HG03103 (cell line): ENCODE measurements around the gene RBM20.

ENCODE experiments used
- ATAC-seq: cut with Tn5 transposase; IDR thresholded peaks from one replicate; pipeline ENCODE4 v1.9.1; 2021; ENCODE audit warnings: low read depth; ENCODE audit not compliant: unreplicated experiment

The RBM20 gene

DNA sequence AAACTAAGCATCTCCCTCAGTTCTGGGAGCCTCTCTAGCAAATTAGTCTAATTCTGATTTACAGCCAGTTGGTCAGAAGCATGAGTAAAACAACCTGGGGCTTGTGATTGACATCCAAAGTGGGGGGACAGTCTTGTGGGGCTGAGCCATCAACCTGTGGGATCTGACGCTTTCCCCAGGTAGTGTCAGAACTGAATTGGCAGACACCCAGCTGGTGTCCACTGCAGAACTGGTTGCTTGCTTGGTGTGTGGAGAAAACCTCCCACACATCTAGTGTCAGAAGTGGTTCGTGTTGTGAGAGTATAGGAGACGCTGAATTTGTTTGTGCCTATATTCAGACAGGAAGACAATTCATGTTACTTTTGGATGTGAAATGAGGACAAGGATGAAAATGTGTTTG is 135.4 kb downstream of the RBM20 start:
- no peak for ATAC-seq

DNA sequence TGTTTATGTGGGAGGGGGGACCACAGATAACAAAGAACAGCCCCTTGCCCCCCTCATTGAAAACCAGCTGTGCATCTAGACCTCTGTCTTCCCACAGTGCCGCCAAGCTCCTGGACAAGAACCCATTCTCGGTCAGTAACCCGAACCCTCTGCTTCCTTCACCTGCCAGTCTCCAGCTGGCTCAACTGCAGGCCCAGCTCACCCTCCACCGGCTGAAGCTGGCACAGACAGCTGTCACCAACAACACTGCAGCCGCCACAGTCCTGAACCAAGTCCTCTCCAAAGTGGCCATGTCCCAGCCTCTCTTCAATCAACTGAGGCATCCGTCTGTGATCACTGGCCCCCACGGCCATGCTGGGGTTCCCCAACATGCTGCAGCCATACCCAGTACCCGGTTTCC is 136.6 kb downstream of the RBM20 start:
- no peak for ATAC-seq

DNA sequence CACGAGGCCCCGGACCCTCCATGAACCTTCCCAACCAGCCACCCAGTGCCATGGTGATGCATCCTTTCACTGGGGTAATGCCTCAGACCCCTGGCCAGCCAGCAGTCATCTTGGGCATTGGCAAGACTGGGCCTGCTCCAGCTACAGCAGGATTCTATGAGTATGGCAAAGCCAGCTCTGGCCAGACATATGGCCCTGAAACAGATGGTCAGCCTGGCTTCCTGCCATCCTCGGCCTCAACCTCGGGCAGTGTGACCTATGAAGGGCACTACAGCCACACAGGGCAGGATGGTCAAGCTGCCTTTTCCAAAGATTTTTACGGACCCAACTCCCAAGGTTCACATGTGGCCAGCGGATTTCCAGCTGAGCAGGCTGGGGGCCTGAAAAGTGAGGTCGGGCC is 137.0 kb downstream of the RBM20 start:
- no peak for ATAC-seq

DNA sequence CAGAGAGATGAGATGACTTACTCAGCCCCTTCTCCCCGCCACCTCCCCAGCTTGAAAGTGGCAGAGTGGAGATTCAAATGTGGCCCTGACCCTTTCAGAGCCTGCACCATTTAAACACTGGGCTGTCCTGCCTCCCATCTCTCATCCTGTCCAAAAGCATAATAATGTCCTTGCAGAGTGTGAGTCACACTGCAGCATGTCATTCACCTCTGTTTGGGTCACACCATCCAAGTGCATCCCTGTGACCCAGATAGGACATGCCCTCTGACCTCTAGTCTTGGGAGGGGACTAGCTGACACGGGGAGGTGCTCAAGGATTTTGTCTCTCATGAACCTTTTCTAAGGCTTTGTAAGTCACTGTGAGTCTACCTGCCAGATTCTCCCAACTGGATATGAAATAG is 138.5 kb downstream of the RBM20 start:
- no peak for ATAC-seq

DNA sequence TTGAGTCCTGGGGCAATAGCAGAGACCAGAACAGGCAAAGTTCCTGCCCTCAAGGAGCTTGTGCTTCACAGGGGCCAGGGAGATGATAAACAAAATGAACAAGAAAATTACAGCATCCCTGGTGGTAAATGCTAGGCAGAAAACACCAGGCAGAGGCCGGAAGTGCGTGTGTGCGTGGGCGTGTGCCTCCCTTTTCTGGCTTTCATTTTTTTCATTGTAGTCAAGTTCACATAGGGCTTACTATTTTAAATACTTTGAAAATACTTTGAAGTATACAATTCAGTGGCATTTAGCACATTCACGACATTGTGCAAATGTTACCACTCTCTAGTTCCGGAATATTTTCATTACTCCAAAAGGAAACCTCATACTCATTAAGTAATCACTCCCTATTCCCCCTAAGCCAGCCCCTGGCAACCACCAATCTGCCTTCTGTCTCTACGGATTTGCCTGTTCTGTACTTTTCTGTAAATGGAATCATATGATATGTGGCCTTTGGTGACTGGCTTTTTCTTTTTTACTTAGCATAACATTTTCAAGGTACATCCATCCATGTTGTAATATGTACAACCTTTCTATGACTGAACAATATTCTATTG is 139.5 kb downstream of the RBM20 start:
- no peak for ATAC-seq

DNA sequence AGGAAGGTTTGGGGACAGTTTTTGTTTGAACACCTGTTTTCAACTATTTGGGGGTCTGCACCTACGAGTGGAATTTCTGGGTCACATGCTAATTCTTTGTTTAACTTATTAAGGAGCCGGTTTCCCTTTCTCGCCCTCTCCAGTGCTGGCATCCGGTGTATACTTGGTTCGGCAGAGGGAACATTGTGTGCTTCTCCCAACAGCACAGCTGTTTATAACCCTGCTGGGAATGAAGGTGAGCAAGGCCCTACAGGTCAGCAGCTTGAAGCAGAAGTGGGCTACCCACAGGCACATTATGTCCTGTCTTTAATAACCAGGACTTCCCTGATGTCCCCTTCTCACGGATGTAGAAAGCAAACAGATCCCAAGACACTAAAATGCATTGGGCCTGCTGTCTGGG is 140.1 kb downstream of the RBM20 start:
- ATAC-seq: no peak

DNA sequence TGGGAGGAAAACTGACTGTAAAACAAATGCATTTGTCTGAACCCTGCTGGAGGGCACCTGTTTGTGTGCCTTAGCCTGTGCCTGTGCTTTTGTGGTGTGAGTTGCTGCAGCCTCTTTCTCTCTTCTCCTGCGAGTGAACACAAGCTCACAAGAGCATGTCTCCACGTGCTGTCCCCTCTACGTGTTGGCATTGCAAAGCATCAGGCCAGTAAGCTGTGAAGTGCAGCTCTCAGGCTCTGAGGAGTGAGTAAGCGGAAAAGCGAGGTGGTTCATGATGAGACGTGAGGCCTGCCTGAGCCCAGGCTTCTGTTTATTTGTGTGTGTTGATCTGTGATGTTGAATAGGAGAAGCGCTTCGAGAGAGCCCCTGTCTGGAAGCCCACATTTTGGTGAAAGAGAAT is 142.0 kb downstream of the RBM20 start:
- ATAC-seq: no peak

DNA sequence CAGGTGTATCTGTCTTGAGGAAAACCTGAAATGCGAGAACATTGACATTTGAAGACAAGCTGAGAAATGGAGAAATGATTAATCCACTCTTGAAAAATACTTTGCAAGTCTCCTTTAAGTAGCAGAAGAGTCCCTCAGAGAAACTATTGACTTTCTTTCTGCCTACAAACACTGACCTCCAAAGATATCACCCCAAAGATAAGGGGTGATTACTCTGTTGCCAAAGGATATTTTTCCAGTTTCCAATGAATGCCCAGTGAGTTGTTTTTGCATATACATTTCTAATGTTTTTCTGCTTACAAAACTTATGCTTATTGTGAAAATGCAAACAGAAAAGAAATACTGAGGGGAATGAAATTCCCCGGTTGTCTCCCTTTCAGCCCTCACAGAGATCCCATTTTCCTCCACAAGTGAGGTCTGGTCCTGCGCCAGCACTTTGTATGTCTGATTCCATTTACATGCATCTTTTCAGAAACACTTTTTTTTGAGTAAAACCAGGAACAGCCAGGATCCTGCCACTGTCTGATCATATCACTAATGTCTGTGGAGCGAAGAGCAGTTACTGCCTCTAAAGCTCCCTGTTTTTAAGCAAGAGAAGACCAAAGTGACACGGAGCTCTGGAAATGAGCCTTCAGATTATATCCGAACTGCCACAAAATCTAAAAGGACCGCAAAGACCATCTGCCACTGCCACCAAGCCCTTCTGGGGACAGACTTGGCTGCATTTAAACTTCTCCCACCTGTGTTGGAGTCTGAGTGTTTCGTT is 144.7 kb downstream of the RBM20 start:
- no peak for ATAC-seq

DNA sequence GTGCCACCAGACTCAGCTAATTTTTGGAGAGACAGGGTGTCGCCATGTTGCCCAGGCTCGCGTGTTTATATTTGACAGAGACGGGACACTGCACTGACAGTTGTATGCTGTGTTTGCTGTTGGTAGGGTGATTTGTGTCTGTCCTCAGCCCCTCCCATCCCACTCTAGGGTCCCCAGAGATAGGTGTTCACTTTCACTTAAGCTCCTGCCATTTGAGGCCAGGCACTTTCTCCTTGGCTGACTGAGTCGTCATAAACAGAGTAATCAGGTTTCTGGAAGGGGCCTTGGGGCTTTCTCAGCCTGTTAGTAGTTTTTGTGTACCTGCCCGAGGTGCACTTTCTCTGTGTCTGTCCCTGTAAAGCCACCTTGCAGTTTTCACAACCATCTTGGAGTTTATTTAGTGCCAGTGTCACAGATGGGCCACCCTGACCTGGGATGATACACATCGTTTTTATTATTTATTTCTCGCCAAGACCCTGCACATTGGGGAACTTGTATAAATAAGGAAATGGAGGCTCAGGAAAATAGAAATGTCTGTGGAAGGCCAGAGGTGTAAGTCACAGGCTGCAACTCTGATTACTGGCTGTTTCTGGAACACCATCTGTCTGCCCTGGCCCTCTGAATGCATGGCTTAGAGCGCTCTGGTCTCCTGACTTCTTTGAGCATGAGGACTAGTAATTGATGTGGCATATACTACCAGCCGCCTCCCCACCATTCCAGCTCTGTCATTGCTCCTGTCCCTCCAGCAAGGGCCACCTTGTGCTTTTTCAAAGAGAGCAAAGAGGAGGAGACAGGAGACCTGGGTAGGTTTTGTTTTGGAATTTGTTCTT is 145.7 kb downstream of the RBM20 start:
- no peak for ATAC-seq

DNA sequence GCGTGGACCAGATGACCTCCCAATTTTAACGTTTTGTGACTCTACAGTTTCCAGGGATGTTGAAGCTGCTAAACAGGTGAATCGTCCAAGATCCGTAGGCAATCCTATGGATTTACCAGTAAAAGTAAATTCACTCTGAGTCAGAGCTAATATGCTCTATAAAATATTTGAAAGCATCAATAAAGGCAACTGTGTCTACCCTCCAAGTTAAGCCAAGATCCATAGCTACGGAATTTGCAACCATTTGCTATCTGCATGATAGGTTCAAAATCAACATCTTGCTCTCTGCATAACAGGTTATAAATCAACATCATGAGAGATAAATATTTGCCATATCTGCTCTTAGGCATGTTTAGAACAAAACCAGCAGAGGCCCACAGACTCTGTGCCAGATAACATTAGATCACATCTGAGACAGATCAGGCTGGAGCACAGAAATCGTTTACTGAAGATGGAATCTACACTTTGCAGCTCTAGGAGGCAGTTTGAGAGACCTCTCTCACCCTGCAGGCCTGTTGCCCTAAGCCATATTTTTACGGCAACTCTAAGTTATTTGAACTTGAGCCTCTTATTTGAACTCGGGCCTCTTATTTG is 146.9 kb downstream of the RBM20 start:
- no peak for ATAC-seq

DNA sequence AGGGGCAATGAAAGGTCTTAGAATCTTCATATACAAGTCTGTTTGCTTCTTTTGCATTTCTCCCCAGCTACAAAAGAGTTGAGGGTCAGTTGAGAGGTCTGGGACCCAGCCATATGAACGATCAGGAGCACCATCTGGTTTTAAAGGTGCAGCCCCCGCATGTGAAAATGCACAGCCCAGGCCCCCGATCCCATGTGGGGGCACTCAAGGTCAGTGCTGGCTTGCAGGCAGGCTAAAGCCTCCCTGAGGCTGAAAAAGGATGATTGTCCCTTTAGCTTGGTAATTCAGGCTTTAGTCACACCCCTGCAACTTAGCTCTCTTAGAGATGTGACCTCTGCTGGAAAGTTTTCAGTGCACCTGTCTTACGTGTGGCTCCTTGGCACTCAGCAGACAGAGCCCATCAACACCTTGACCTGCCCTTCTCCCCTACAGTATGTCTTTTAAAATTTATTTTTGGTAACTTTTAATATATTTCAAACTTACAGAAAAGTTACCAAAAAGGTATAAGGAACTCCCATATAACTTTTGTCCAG is 147.5 kb downstream of the RBM20 start:
- no peak for ATAC-seq

DNA sequence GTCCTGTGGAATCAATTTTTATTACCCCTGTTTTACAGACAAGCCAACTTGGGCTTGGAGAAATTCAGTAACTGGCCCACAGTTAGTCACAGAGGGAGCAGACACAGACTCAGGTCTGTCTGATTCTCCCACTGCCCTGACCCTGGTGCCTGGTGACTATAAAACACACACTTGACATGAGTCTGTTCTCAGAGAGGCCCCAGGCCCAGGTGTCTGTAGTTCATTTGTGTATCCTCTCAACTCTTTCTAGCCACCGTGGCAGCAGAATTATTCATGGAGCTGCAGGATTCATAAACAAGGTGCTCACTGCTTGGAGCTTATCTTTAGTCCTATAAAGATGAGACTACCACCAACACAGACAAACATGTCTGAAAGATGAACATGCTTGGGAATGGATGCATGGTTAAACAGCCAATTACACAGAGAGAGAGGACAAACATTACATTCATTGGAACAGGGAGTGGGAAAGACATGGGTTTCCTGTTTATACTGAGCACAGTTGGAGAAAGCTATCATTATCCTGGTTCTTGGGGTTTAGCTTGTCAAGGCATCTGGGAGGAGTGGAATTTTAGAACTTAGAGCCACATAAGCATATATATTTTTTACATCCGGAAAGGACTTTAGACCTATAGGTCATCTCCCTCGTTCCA is 148.5 kb downstream of the RBM20 start:
- no peak for ATAC-seq

DNA sequence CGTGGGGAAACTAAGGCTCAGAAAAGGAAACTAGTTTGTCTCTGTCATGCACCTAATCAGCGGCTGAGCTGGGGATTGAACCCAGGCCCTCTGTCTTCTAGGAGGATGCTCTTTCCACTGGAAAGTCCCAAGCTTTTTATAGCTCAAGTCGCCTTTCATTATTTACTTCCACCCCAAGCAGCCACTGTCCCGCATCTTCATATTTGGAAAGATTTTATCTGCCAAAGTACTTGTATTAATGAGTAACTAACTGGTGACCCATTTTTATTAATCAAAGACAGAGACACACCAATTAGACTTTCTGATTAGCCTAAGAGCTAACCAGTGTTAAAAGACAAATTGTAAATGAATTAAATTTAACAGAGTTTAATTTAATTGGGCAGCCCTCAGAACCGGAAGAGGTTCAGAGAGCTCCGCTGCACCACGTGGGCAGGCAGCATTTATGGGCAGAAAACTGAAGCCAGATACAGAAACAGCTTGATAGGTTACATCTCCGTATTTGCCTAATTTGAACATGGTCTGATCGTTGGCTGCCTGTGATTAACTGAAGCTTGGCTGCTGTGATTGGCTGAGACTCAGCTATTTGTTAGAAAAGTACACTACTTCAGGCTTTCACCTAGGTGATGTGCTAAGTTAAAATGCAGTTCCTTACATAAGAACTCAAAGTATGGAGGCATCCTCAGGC is 149.1 kb downstream of the RBM20 start:
- ATAC-seq: no peak

DNA sequence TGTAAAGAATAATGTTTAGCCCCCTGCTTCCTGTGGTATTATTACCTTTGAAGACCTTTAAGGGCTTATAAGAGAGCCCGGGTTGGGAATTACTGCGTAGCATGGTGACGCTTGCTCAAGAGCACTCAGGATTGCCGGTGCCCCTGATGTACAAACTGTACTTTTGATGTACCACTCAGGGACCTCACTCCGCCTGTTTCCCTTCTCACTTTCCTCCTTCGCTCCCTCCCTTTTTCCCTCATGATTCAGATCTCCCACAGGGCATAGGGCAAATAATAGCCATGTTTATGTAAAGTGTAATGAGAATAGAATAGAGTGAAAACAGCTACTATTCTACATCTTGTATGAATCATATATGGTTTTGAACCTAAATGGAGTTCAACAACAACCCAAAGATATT is 149.8 kb downstream of the RBM20 start:
- ATAC-seq: no peak

DNA sequence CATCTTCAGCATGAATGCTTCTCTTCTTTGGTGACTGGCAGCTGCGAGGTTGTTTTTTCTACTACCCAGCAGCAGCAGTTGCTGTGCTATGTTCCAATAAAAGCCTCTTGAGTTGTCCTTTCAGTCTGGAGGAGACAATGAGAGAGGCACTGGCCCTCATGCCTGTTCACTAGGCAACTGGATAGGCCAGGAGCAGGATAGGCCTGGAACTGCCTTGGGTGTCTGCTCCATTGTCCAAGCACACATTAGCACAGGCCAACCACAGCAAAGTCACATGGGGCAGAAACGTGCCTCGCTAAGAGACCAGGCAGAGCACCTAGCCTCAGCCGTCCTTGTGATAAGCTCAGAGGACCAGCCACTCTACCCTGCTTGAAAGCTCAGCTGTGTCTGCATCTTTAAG is 150.7 kb downstream of the RBM20 start:
- no peak for ATAC-seq

DNA sequence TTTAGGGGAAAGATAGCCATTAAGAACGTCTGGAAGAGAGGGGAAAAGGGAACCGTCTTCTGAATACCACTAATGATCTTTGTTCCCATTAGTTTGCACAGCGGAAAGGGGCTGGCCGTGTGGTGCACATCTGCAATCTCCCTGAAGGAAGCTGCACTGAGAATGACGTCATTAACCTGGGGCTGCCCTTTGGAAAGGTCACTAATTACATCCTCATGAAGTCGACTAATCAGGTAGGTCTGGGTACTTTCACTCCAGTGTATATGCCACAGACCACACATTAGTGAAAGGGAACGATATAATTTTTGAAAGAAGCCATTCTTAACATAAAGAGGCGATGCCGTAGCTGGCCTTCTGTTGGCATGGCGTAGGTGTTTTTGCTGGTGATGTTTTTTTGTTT is 153.3 kb downstream of the RBM20 start:
- ATAC-seq: no peak

DNA sequence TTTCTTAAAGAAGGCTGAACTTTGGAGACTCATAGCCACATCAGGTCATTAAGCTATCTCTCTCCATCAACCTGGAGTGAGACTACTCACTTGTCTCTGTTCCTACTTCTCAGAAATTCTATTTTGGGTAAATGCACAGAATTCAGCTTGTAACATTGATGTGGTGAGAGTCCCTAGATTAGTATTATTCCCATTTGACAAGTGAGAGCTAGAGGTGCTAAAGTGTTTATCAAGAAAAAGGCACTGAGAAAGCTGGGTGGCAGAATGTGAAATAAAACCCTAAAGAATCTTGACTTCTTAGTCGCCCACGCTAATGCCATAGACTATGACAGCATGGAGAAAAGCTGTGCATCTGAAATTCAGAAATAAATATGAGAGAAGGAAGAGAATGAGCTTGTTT is 154.2 kb downstream of the RBM20 start:
- ATAC-seq: no peak

DNA sequence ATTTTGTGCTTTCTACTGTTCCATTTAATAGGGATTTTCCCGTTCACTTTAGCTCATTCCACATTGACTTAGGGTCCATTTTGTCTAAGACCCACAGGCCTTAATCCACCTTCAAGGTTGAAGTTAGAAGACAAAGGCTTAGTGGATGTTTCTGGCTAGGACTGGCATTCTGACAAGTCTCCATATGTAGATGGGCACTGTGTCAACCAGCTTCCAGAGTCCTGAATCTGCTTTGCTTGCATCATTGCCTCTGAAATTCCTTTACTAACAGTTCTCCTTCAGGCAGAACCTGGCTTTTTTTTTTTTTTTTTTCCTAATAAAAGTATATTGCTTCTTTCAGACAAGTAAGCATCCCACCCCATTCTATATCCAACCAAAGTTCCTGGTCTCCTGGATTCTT is 158.0 kb downstream of the RBM20 start:
- ATAC-seq: no peak

DNA sequence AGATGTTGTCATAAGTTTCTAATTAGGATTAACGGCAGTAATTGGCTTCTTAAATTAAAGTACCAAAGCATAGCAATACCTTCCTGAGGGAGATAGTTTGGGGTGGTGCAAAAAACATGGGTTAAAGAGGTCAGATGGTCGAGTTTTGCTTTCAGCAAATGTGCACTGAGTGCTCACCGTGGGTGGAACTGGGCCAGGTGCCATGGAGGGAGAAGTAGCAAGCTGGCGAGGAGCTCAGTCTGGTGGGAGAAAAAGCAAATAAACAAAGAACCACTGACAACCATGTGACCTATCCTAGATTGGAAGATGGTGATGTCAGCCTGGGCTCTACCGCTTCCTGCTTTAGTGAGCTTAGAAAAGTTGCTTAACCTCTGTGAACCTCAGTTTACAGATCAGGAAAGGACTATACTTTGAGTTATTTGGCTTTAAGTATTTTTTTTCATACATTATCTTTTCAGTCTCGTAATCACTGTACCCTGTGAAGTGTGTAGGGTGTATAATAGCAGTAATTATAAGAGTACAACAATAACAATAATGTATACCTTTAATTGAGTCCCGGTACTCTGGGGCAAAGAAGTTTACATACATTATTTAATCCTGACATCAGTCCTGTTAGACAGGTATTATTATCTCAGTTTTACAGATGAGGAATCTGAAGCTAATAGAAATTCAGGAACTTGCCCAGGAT is 158.6 kb downstream of the RBM20 start:
- ATAC-seq: peak; percentile 52
